Panc1 (cell line): ENCODE measurements around the gene PCDHB9. TPM values are rescaled to one million over a fixed set of nuclear protein-coding genes. Genes with fewer than 3 reads are reported as not detected.
A peak's percentile ranks its signal among the peaks of the same experiment; 100 is the strongest.
"Not testable (repeated sequence)": the region's sequence is repeated elsewhere in the genome, so short reads cannot be mapped to it uniquely, and the experiment has no call there.

Experiments used
- ATAC-seq: fragments of 200-7000 bp; cut with Tn5 transposase; 2 replicates; pipeline ENCODE4 v1.9.1; 2020; ENCODE audit warnings: mild to moderate bottlenecking, moderate library complexity
- BruUV-seq: library from RNA; stranded (reverse); fragments of 400-500 nt; replicated peaks from 2 replicates; lab custom pipeline; 2021; lab: Mats Ljungman, UMichigan
- CTCF ChIA-PET: fragments of 300-600 bp; sonication (Branson Sonifier 250); formaldehyde crosslinking; loops from one replicate; lab custom pipeline; 2022; ENCODE audit warnings: antibody characterized with exemption; lab: Charles Lee
- POLR2A ChIA-PET: fragments of 300-600 bp; sonication (Branson Sonifier 250); formaldehyde crosslinking; loops from one replicate; lab custom pipeline; 2022; ENCODE audit warnings: antibody characterized with exemption; lab: Charles Lee
- DNase-seq: peaks from one replicate; pipeline ENCODE4 v3.0.0-alpha.2; 2010; ENCODE audit warnings: low read depth, low spot score
- H3K27ac ChIP-seq: 2 replicates; pipeline ENCODE4 v1.5.1; 2011; ENCODE audit warnings: mild to moderate bottlenecking, low read length, inconsistent platforms
- H3K27me3 ChIP-seq: fragments of 200-500 bp; sonication (Bioruptor generic); 2 replicates; pipeline ENCODE4 v1.6.0; 2014; ENCODE audit warnings: low read length, inconsistent platforms; ENCODE audit not compliant: control insufficient read depth, insufficient read depth
- H3K36me3 ChIP-seq: fragments of 200-500 bp; sonication (Bioruptor generic); 2 replicates; pipeline ENCODE4 v1.5.1; 2014; ENCODE audit warnings: inconsistent platforms, mild to moderate bottlenecking, low read length, moderate library complexity; ENCODE audit not compliant: control insufficient read depth, insufficient read depth
- H3K4me1 ChIP-seq: 2 replicates; pipeline ENCODE4 v1.5.1; 2011; ENCODE audit warnings: inconsistent platforms, mild to moderate bottlenecking, low read length, moderate library complexity; ENCODE audit not compliant: control insufficient read depth, insufficient read depth
- H3K4me3 ChIP-seq, 2 experiments: 2 replicates each; pipeline ENCODE4 v1.5.1; 2011 to 2012; ENCODE audit warnings: low read depth in 2 of 2, low read length in 2 of 2, mild to moderate bottlenecking in 2 of 2, inconsistent platforms in 1 of 2, moderate library complexity in 1 of 2
- H3K9me3 ChIP-seq: fragments of 200-500 bp; sonication (Bioruptor generic); 2 replicates; pipeline ENCODE4 v1.5.1; 2014; ENCODE audit warnings: low read depth, mild to moderate bottlenecking, inconsistent platforms, low read length, moderate library complexity; ENCODE audit not compliant: control insufficient read depth, insufficient read depth
- CTCF ChIP-seq: fragments of 450-650 bp; IDR thresholded peaks from 2 replicates; pipeline ENCODE4 v1.5.1; 2017; ENCODE audit warnings: mild to moderate bottlenecking
- in situ Hi-C: cut with HindIII; loops from 2 replicates; pipeline ENCODE4 v1.10.0; 2016; ENCODE audit warnings: low sequenced_read_pairs, low pct_unique_long_range_greater_than_20kb
- intact Hi-C: fragments of 100-400 bp; cut with micrococcal nuclease; formaldehyde crosslinking; loops from one replicate; pipeline ENCODE4 v1.10.0; 2022; ENCODE audit not compliant: unreplicated experiment
- total RNA-seq: library from RNA; stranded (reverse); gene quantifications from one replicate; pipeline ENCODE4 v1.2.1, GENCODE V29; 2021; ENCODE audit not compliant: unreplicated experiment

The PCDHB9 gene
- total RNA-seq, 1 experiment from 2014 or later: 1.8 TPM

GRCh38 chr5:141210281-141210680, 23.3 kb downstream of the PCDHB9 start:
- in situ Hi-C loops, DNase-seq, BruUV-seq, H3K36me3 ChIP-seq, H3K27ac ChIP-seq, H3K9me3 ChIP-seq, H3K4me1 ChIP-seq, ATAC-seq, CTCF ChIA-PET, H3K4me3 ChIP-seq, H3K27me3 ChIP-seq, POLR2A ChIA-PET, intact Hi-C loops: not testable (repeated sequence)

- not testable (repeated sequence) for H3K4me1 ChIP-seq
These were observed 23.9 kb downstream of the PCDHB9 start for GRCh38 chr5:141210849-141211248.

GRCh38 chr5:141213656-141214339, 26.8 kb downstream of the PCDHB9 start, which contains the start of gene PCDHB13:
Gene PCDHB13 (plus strand): TSS chr5:141213919. CDS start chr5:141214124, 205 bp downstream.
- H3K4me3 ChIP-seq, H3K27ac ChIP-seq, H3K9me3 ChIP-seq, CTCF ChIA-PET, BruUV-seq, in situ Hi-C loops, H3K36me3 ChIP-seq, DNase-seq, POLR2A ChIA-PET, intact Hi-C loops, H3K4me1 ChIP-seq, H3K27me3 ChIP-seq: not testable (repeated sequence)
- peak; percentile 69 for TF ChIP-seq CTCF
- peak; percentile 95 for ATAC-seq

More at GRCh38 chr5:141210849-141211248, 23.9 kb downstream of the PCDHB9 start:
- H3K36me3 ChIP-seq, H3K9me3 ChIP-seq, H3K27me3 ChIP-seq, DNase-seq, CTCF ChIA-PET, ATAC-seq, BruUV-seq, H3K4me3 ChIP-seq, in situ Hi-C loops, H3K27ac ChIP-seq, POLR2A ChIA-PET, intact Hi-C loops: not testable (repeated sequence)

GRCh38 chr5:141214583-141214982, 27.6 kb downstream of the PCDHB9 start:
- intact Hi-C loops, CTCF ChIA-PET, DNase-seq, H3K4me3 ChIP-seq, in situ Hi-C loops, H3K36me3 ChIP-seq, BruUV-seq, H3K27me3 ChIP-seq, POLR2A ChIA-PET, H3K27ac ChIP-seq, H3K4me1 ChIP-seq: not testable (repeated sequence)
- H3K9me3 ChIP-seq: peaks cover 12% of the 10 kb centered on the region; the same call in 1 of the 2 replicates
- peak; percentile 61 for ATAC-seq

GRCh38 chr5:141215504-141215903, 28.5 kb downstream of the PCDHB9 start:
- H3K27ac ChIP-seq, ATAC-seq, H3K4me3 ChIP-seq, intact Hi-C loops, POLR2A ChIA-PET, DNase-seq, H3K27me3 ChIP-seq, in situ Hi-C loops, H3K4me1 ChIP-seq, H3K36me3 ChIP-seq, CTCF ChIA-PET, BruUV-seq: not testable (repeated sequence)
- H3K9me3 ChIP-seq: peaks cover 13% of the 10 kb centered on the region; the same call in 1 of the 2 replicates

GRCh38 chr5:141216035-141216434, 29.1 kb downstream of the PCDHB9 start:
- CTCF ChIA-PET, H3K27me3 ChIP-seq, intact Hi-C loops, BruUV-seq, in situ Hi-C loops, H3K27ac ChIP-seq, ATAC-seq, POLR2A ChIA-PET, H3K4me3 ChIP-seq, H3K36me3 ChIP-seq, H3K4me1 ChIP-seq, DNase-seq: not testable (repeated sequence)
- H3K9me3 ChIP-seq: peaks cover 13% of the 10 kb centered on the region; the same call in 1 of the 2 replicates
